Central memory CD4-positive, alpha-beta T cell (primary cell): Measurements from ENCODE around the gene SLC4A5.
"Not testable (repeated sequence)": the region's sequence is repeated elsewhere in the genome, so short reads cannot be mapped to it uniquely, and the experiment has no call there.

ENCODE experiments used
- DNase-seq: peaks from one replicate; pipeline ENCODE4 v3.0.0; 2022

Gene SLC4A5

GRCh38 chr2:74262681-74263080, 80.5 kb downstream of the SLC4A5 start:
- DNase-seq, result no peak

DNA sequence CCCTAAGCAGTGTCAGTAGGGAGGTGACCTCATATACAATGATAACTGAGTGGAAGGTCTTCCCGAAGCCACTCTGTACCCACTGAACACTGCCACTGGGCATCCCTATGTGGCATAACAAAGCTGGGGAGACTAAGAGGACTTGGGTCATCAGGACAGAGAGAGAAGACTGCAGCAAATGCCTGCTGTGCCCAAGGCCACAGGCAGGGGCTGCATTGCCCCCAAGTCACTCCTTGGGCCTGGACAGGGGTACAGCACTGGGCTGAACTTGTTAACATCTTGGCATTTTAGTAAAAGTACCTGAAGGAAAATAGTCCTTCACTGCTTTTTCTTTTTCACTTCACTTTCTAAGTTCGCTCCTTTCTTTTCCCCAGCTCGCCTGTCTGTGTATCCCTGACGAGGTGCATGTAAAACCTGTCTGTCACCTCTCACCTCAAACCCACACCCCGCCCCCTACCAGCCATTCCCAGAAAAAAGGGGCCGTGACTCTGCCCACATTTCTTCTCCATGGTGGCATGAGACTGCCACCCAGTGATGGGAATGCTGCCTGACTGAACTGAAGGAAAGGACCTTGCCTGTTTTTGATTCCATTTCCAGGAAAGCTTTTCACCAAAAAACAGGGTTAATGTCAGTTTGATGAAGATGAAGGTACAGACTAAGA, 81.9 kb downstream of the SLC4A5 start:
- DNase-seq, result no peak

DNA sequence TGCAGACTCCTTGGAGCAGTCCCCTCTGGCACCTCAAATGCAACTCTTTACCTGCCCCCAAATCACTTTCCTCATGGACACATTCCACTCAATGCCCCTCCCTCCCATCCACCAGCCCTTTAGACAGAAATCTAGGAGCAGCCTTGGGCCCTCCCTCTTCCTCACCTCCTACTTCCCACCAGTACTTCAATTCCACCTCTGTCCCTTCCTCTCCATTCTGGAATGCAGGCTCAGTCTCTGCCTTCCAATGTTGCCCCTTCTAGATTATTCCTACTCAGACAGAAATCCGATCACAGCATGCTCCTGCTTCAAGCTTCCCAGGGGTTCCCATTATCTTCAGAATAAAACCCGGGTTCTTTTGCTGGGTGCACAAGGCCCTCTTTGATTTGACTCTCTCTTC, 82.7 kb downstream of the SLC4A5 start:
- DNase-seq, result no peak

GRCh38 chr2:74259733-74260132, 83.5 kb downstream of the SLC4A5 start:
- no peak for DNase-seq

DNA sequence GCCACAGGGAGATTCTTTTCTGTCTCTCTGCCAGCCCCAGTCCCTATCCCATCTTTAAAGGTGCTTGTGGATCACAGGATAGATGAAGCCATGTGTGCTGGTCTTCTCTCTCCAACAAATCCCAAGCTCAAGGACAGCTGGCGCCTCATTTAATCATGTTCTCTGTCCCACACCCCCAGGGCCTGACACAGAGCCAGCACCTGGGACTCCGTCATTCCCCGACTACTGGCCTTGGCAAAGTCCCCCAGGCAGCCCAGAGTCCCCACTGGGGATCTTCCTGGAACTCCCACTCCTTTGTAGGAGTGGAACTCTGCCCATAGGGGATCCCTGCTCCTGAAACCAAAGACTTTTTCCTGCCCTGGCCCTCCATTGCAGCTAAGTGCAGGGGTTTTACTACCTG, 84.0 kb downstream of the SLC4A5 start:
- no peak for DNase-seq

- DNase-seq, result no peak
These were observed 87.5 kb downstream of the SLC4A5 start for GRCh38 chr2:74255660-74256213.

DNA sequence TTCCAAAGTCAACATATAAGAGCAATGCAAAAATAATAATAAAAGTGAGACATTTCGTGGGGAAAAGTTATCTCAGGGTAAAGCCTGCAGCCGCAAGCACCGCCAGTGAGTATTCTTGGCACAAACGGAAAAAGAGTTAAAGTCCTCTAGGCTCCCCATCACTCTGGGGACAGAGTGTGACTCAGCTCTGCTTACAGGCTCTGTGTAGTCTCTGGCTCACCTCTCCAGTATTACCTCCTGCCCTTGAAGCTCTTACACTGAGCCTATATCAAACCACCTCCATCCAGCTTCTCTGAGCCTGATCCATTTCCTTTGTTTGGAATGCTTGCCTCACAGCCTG, 89.3 kb downstream of the SLC4A5 start:
- no peak for DNase-seq

DNA sequence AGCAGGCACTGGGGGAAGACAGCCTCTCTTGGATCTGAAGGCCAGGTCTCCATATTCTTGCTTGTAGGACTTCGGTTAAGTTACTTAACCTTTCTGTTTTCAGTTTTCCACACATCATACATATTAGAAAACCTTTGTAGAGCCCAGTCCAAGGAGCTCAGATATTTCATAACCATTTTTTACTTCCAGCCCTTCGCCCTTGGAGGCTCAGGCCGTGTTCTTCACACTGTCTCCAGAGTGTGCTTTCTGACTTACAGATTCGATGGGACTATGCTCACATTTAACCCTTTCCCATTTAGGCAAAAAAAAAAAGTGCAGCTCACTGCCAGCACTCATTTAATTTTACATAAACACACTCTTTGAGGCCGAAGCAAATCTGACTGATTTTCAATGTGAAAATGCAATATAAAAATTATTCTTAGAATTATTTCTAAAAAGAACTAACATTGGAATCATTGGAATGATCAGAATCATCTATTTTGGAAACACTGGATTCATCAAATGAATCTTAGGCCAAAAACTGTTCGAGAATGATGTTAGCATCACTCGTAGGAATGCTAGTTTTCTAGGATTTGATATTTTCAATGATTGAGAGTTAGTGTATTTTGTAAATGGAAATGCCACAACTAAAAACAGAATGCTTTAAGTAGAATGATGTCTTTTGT, 89.8 kb downstream of the SLC4A5 start:
- DNase-seq, result no peak

DNA sequence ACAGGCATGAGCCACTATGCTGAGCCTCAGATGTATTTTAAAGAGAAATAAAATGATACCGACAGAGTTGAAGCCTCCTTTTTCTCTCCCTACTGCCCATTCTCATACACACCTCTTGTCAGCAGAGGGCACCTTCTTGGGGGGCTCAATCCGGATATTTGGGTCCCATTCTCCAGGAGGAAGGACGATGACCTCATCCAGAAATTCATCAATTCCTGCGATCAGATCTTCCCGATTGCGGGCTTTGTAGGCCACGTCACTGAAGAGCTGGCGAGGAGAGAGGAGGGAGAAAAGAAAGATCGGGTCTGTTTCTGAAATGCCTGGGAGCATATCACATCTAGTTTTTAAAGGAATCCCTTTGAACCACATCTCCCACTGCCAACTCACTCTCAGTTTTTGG, 90.4 kb downstream of the SLC4A5 start:
- DNase-seq, result no peak

- DNase-seq, result no peak
These were observed 91.2 kb downstream of the SLC4A5 start for GRCh38 chr2:74252036-74252435.

DNA sequence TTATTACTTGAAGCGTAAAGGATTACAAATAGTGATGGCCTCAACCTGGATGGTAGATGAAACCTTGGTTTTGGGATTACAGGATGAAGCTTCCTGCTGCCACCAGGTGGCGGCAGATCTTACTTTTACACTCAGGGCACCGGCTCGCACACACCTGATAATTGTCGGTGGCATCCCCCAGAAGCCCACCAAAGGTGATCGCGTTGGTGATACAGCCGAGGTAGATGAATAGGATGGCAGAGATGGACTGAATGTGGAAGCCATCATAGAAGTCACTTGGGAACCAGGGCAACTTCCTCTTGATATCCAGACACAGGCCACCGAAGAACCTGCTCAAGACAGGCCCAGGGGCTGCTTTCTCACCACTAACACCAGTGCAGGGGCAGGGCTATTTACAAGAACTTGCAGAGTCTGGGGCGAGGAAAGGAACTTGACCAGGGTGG, 93.0 kb downstream of the SLC4A5 start:
- DNase-seq, result peak; percentile 47

DNA sequence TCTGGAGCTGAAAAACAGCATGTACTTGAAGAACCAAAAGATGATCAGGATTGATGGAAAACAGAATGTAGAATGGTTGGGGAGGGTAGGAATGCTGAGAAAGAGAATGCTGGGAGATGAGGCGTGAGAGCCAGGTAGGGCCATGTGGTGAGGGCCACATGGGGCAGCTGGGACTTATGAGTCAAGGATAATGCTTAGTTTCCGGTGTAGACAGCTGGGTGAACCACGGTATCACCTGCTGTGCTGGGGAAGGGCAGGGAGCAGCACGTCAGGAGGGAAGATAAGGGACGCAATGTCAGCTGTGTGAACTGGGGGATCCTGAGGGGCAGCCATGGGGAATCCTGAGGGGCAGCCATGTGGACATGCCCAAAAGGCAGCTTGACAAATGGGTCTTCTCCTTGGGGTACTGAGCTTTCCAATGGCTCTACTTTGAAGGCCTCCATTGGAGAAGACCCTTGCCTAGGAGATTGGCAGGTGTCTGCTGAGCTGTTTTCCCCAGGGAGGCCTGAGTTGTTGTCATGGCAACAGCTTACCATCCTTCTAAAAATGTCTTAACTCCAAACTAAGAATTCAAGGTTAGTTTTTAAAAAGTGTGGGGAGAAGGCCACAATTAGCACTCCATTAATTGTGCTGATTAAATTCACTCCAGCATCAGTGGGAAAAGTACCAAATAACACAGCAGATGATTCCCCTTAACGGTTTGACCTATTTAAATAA, 93.7 kb downstream of the SLC4A5 start:
- no peak for DNase-seq

GRCh38 chr2:74246496-74247195, 96.6 kb downstream of the SLC4A5 start:
- no peak for DNase-seq

DNA sequence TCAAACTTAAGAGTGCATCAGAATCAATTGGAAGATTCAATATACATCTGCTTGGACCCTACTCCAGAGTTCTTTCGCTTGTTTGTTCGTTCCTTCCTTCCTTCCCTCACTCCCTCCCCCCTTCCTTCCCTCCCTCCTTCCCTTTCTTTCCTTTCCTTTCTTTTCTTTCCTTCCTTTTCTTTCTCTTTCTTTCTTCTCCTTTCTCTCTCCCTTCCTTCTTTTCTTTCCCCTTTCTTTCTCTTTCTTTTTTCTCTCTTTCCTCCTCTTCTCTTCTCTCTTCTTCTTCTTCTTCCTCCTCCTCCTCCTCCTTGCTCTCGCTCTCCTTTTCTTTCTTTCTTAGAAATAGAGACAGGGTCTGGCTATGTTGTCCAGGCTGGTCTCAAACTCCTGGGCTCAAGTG, 98.9 kb downstream of the SLC4A5 start:
- no peak for DNase-seq

GRCh38 chr2:74242354-74243071, 100.7 kb downstream of the SLC4A5 start:
- DNase-seq, result no peak

DNA sequence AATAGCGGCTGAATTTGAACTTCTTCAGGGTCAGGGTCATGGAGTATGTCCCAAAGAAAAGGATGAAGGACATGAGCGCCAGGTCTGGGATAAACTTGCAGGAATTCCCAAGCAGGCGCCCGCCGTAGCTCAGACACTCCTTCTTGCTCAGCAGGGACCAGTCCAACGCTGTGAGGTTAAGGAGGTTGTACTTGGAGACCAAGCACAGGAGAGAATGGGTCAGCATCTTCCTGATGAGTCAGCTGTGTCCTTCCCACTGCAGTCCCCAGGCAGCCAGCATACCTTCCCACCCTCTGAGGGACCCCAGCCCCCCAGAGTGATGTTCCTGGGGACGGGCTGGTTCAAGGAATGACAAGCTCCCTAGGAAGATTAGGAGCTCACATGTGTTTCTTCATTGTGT, 103.9 kb downstream of the SLC4A5 start:
- no peak for DNase-seq

DNA sequence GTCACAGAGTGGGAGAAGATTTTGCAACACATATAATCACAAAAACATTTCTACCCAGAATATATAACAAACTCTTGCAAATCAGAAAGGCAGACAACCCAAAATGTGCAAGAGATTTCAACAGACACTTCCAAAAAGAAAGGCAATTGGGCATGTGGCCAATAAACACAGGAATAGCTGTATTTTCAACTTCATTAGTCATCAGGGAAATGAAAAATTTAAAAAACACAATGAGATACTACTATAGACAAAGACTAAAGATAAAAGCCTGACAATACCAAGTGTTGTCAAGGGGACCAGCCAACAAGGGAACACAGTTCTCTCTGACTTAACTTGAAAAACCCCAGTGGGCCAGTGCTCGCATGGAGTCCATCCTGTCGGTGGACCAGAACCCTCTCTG, 104.3 kb downstream of the SLC4A5 start:
- DNase-seq, result no peak

DNA sequence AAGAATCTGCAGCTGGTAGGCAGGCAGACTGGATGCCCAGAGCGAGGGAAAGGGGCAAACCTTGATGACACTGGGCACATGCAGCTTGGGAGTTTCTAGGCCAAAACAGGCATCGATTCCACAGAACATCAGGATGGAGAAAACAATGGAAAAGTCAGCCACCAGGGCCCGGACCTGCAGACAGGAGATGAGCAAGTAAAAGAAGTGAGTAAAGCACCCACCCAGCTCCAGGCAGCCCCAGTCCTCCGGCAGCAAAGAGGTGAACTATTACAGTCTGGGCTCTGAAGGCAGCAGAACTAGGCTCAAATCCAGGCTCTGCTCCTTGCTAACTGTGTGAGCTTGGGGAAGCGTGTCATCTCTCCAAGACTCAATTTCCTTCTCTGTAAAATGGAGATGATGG, 108.2 kb downstream of the SLC4A5 start:
- no peak for DNase-seq

GRCh38 chr2:74233648-74234047, 109.6 kb downstream of the SLC4A5 start:
- no peak for DNase-seq

DNA sequence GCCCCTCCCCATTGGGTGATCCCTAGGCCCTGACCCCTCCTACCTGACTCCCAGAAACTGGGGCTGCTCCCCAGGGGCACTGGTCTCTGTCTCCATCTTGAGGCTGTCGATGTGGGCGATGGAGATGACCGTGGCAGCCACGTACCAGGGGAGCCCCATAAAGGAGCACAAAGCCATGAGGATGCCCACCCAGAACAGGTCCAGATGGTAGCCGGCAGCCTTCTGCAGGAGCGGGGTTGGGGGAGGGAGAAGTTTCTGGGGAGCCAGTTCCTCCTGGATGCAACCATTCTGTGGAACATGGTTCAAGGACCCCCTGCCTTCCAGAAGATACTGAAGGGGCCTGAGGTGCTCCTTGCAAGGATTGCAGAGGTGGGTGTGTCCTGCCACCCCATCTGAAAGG, 110.8 kb downstream of the SLC4A5 start:
- DNase-seq, result no peak

DNA sequence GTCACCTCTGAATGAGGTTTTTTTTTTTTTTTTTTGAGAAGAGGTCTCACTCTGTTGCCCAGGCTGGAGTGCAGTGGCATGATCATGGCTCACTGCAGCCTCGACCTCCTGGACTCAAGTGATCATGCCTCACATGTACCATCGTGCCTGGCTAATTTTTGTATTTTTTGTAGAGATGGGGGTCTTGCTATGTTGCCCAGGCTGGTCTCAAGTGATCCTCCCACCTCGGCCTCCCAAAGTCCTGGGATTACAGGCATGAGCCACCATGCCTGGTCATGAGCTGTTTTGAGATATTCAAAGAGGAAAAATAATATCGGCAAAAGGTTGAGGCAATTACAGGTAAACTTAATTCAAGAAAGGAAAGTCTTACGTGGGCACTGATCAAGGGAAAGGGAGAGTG, 113.4 kb downstream of the SLC4A5 start:
- DNase-seq, result not testable (repeated sequence)

- no peak for DNase-seq
These were observed 114.4 kb downstream of the SLC4A5 start for GRCh38 chr2:74228772-74229171.

GRCh38 chr2:74227646-74228045, 115.6 kb downstream of the SLC4A5 start:
- no peak for DNase-seq
